PC-3 (cell line): ENCODE results near the gene TNFSF13. TPM values are rescaled to one million over a fixed set of nuclear protein-coding genes. Genes with fewer than 3 reads are reported as not detected.

Experiments
- ATAC-seq: fragments of 200-7000 bp; cut with Tn5 transposase; 2 replicates; pipeline ENCODE4 v1.9.1; 2020; ENCODE audit warnings: mild to moderate bottlenecking, moderate library complexity
- BruUV-seq: library from RNA; stranded (reverse); fragments of 400-500 nt; replicated peaks from 2 replicates; lab custom pipeline; 2021; lab: Mats Ljungman, UMichigan
- CTCF ChIA-PET: fragments of 300-600 bp; sonication (Branson Sonifier 250); formaldehyde crosslinking; loops from one replicate; lab custom pipeline; 2022; ENCODE audit warnings: antibody characterized with exemption; lab: Charles Lee
- POLR2A ChIA-PET: fragments of 300-600 bp; sonication (Branson Sonifier 250); formaldehyde crosslinking; loops from one replicate; lab custom pipeline; 2022; ENCODE audit warnings: antibody characterized with exemption; ENCODE audit not compliant: unreplicated experiment; lab: Charles Lee
- DNase-seq: peaks from one replicate; pipeline ENCODE4 v3.0.0-alpha.2; 2015
- H2AFZ ChIP-seq: fragments of 300-600 bp; sonication (generic); 2 replicates; pipeline ENCODE4 v1.6.0; 2016; ENCODE audit warnings: antibody characterized with exemption, low read length
- H3F3A ChIP-seq: fragments of 300-600 bp; sonication (generic); one replicate; pipeline ENCODE4 v1.6.0; 2017; ENCODE audit warnings: antibody characterized with exemption, low read length, control low read depth, mild to moderate bottlenecking; ENCODE audit not compliant: unreplicated experiment
- H3K27ac ChIP-seq: fragments of 300-600 bp; sonication (generic); 2 replicates; pipeline ENCODE4 v1.5.1; 2016; ENCODE audit warnings: mild to moderate bottlenecking, low read length
- H3K27me3 ChIP-seq: fragments of 300-600 bp; sonication (generic); 2 replicates; pipeline ENCODE4 v1.6.1; 2016; ENCODE audit warnings: low read length, mixed read lengths
- H3K36me3 ChIP-seq: fragments of 300-600 bp; sonication (generic); 2 replicates; pipeline ENCODE4 v1.6.1; 2016; ENCODE audit warnings: low read depth, mixed run types, low read length, mixed read lengths
- H3K4me1 ChIP-seq: fragments of 300-600 bp; sonication (generic); 2 replicates; pipeline ENCODE4 v1.5.1; 2016; ENCODE audit warnings: low read length; ENCODE audit not compliant: insufficient read depth
- H3K4me2 ChIP-seq: fragments of 300-600 bp; sonication (generic); 2 replicates; pipeline ENCODE4 v1.6.0; 2016; ENCODE audit warnings: low read length
- H3K4me3 ChIP-seq: fragments of 300-600 bp; sonication (generic); 2 replicates; pipeline ENCODE4 v1.5.1; 2016; ENCODE audit warnings: mild to moderate bottlenecking, low read length, mixed read lengths
- H3K79me2 ChIP-seq: fragments of 300-600 bp; sonication (generic); 2 replicates; pipeline ENCODE4 v1.6.1; 2017; ENCODE audit warnings: low read length, mixed read lengths
- H3K9ac ChIP-seq: fragments of 300-600 bp; sonication (generic); 2 replicates; pipeline ENCODE4 v1.6.0; 2016; ENCODE audit warnings: mild to moderate bottlenecking, low read length
- H3K9me2 ChIP-seq: fragments of 300-600 bp; sonication (generic); replicated peaks from 2 replicates; pipeline ENCODE4 v1.6.1; 2016; ENCODE audit warnings: mixed run types, low read length, mixed read lengths
- H3K9me3 ChIP-seq: fragments of 300-600 bp; sonication (generic); 2 replicates; pipeline ENCODE4 v1.6.1; 2016; ENCODE audit warnings: low read length, mixed read lengths
- H4K20me1 ChIP-seq: fragments of 300-600 bp; sonication (generic); 2 replicates; pipeline ENCODE4 v1.6.1; 2016; ENCODE audit warnings: low read length, mixed read lengths
- CTCF ChIP-seq: fragments of 300-600 bp; sonication (generic); conservative IDR thresholded peaks from 2 replicates; pipeline ENCODE4 v1.5.1; 2017; ENCODE audit warnings: antibody characterized with exemption, low read depth, mild to moderate bottlenecking, low read length
- EZH2 ChIP-seq: fragments of 300-600 bp; sonication (generic); IDR thresholded peaks from one replicate; pipeline ENCODE4 v1.6.1; 2017; ENCODE audit warnings: antibody characterized with exemption, mild to moderate bottlenecking, low read length; ENCODE audit not compliant: unreplicated experiment
- EZH2phosphoT487 ChIP-seq: fragments of 300-600 bp; sonication (generic); IDR thresholded peaks from 2 replicates; pipeline ENCODE4 v1.6.1; 2018; ENCODE audit warnings: mild to moderate bottlenecking, antibody characterized with exemption, low read length, borderline replicate concordance
- intact Hi-C: fragments of 100-400 bp; cut with micrococcal nuclease; formaldehyde crosslinking; loops from 2 replicates; pipeline ENCODE4 v1.9.0; 2023
- total RNA-seq: library from RNA; depleted of rRNA; stranded (reverse); fragments of >200 nt; gene quantifications from 2 replicates; pipeline ENCODE4 v1.2.3, GENCODE V29; 2014

TNFSF13 gene
- total RNA-seq, 1 experiment from 2014 or later = 3.6 TPM

DNA sequence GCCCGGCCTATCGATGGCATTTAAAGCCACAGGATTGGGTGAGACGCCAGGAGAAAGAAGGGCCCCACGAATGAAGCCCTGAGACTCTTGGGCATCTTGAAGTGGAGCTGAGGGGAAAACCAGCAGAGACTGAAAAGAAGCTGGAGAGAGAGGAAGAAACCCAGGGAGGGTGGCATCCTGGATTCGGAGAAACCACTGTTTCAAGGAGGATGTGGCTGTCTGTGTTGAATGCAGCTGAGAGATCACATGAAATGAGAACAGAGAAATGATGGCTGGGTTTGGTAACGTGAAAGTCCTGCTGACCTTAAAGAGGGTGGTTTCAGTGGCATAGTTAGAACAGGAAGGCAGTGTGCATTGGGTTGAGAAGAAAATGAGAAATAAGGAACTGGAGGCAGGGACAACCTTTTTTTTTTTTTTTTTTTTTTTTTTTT is 5.9 kb upstream of the TNFSF13 start:
- CTCF ChIA-PET = no interaction called here

GRCh38 chr17:7553356-7553755 is 5.2 kb upstream of the TNFSF13 start:
- Histone ChIP-seq H3F3A (no peaks in the 10 kb centered on the region), H3K9ac (no peak overlapping the region), H3K79me2 (no peaks in the 10 kb centered on the region), H3K4me2 (no peak overlapping the region), H3K9me2 (no peaks in the 10 kb centered on the region), H3K4me1 (peaks cover 13% of the 10 kb centered on the region), H3K9me3 (no peaks in the 10 kb centered on the region), H3K36me3 (no peaks in the 10 kb centered on the region), H3K27me3 (no peaks in the 10 kb centered on the region), H4K20me1 (no peaks in the 10 kb centered on the region), H2AFZ (no peak overlapping the region), H3K27ac (no peak overlapping the region), H3K4me3 (no peak overlapping the region)
- no TSS peak for BruUV-seq
- ATAC-seq (no peak), DNase-seq (no peak)
- CTCF ChIA-PET = no interaction called here
- intact Hi-C loops = no loop called here
- TF ChIP-seq CTCF (no peak), EZH2phosphoT487 (no peak), EZH2 (no peak)
- POLR2A ChIA-PET = no interaction called here

More for the DNA sequence above, 5.9 kb upstream of the TNFSF13 start:
- Histone ChIP-seq H3K79me2 (no peaks in the 10 kb centered on the region), H3K4me2 (no peak overlapping the region), H4K20me1 (no peaks in the 10 kb centered on the region), H3K9me2 (no peaks in the 10 kb centered on the region), H3K4me3 (no peak overlapping the region), H3K9ac (no peak overlapping the region), H2AFZ (no peak overlapping the region), H3K27me3 (no peaks in the 10 kb centered on the region), H3K27ac (no peak overlapping the region), H3K4me1 (peaks cover 9% of the 10 kb centered on the region; the same call in 1 of the 2 replicates), H3F3A (no peaks in the 10 kb centered on the region), H3K9me3 (no peaks in the 10 kb centered on the region), H3K36me3 (no peaks in the 10 kb centered on the region)
- no peak for TF ChIP-seq CTCF
- TF ChIP-seq EZH2 = no peak
- no peak for TF ChIP-seq EZH2phosphoT487
- no peak for DNase-seq
- no peak for ATAC-seq
- no TSS peak for BruUV-seq
- POLR2A ChIA-PET = no interaction called here
- intact Hi-C loops = no loop called here

GRCh38 chr17:7555320-7555948 is 3.1 kb upstream of the TNFSF13 start:
- ChIA-PET CTCF (no interaction called here), POLR2A (no interaction called here)
- H3K9ac ChIP-seq = no peak overlapping the region
- ATAC-seq = no peak
- BruUV-seq = no TSS peak
- no peaks in the 10 kb centered on the region for H3K36me3 ChIP-seq
- no peak overlapping the region for H3K4me2 ChIP-seq
- no peaks in the 10 kb centered on the region for H3K9me3 ChIP-seq
- H3K27me3 ChIP-seq = no peaks in the 10 kb centered on the region
- H2AFZ ChIP-seq = no peak overlapping the region
- intact Hi-C loops = no loop called here
- H4K20me1 ChIP-seq = no peaks in the 10 kb centered on the region
- H3K4me3 ChIP-seq = no peak overlapping the region
- peaks cover 16% of the 10 kb centered on the region for H3K4me1 ChIP-seq
- no peaks in the 10 kb centered on the region for H3K9me2 ChIP-seq
- TF ChIP-seq EZH2 (no peak), CTCF (peak; percentile 20; the same call in 1 of the 2 replicates), EZH2phosphoT487 (no peak)
- no peaks in the 10 kb centered on the region for H3K79me2 ChIP-seq
- H3F3A ChIP-seq = no peaks in the 10 kb centered on the region
- DNase-seq = no peak
- H3K27ac ChIP-seq = no peak overlapping the region
